ENCODE measurements around the gene SLC19A2. TPM values are rescaled to one million over a fixed set of nuclear protein-coding genes. Genes with fewer than 3 reads are reported as not detected.
"Not testable (repeated sequence)": the region's sequence is repeated elsewhere in the genome, so short reads cannot be mapped to it uniquely, and the experiment has no call there.

Gene SLC19A2
- total RNA-seq, 1 experiment from 2014 or later = 13.2 TPM

DNA sequence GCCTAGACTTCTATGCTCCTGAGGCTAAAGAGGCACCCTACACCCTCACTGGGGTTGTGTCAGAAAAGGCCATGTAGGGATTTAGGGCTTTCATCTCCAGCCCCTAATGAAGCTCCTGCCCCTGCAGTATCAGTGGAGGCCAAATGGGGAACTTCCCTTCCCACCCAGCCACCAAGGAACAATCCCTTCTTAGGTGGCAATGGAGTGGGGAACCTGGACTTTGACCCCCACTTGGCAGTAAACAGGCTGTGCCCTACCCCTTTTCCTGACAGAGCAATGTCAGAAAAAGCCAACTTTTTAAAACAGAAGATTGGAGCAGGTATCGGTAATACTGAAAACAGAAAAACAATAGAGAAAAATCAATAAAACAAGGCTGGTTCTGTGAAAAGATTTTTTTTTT lies 35.5 kb upstream of the SLC19A2 start:
- H3K27ac ChIP-seq = no peak overlapping the region
- DNase-seq (ENCODE audit: low read depth in 1 of 2, low spot score in 2 of 2) = no peak

GRCh38 chr1:169517558-169518186 lies 31.9 kb upstream of the SLC19A2 start:
- no peak overlapping the region for H3K4me3 ChIP-seq
- no peaks in the 10 kb centered on the region; the same call in 1 of the 2 replicates for H3K4me1 ChIP-seq (replicated peaks)
- H3K27me3 ChIP-seq (replicated peaks) = no peaks in the 10 kb centered on the region
- H3K9me3 ChIP-seq (replicated peaks) = no peaks in the 10 kb centered on the region
- H3K27ac ChIP-seq = no peak overlapping the region
- no peaks in the 10 kb centered on the region for H3K36me3 ChIP-seq
- no peak for DNase-seq (ENCODE audit: low read depth in 1 of 2, low spot score in 2 of 2)

More for the DNA sequence above, 35.5 kb upstream of the SLC19A2 start:
- Histone ChIP-seq H3K9me3 (replicated peaks) (no peaks in the 10 kb centered on the region), H3K27me3 (replicated peaks) (no peaks in the 10 kb centered on the region), H3K4me3 (no peak overlapping the region), H3K4me1 (replicated peaks) (no peaks in the 10 kb centered on the region), H3K36me3 (no peaks in the 10 kb centered on the region)

DNA sequence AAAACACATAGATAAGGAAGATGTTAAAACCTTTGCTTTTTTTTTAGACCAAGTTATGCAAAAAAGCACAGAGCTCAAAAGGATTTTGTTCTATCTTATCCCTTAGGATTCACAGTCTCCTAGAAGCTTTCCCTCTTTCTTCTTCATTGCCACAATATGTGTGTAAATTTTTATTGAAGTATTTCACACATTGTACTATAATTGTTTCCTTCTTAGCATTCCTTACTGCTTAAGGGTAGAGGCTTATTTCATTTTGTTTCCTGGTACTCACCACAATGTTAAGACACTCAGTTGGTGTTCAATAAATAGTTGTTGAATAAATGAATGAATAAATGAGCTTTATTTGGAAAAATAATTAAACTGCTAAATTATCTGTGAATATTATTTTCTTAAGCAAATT lies 29.9 kb upstream of the SLC19A2 start:
- Histone ChIP-seq H3K4me1 (replicated peaks) (peaks cover 16% of the 10 kb centered on the region), H3K9me3 (replicated peaks) (no peaks in the 10 kb centered on the region), H3K4me3 (no peak overlapping the region), H3K27me3 (replicated peaks) (no peaks in the 10 kb centered on the region), H3K36me3 (no peaks in the 10 kb centered on the region), H3K27ac (no peak overlapping the region)
- DNase-seq (ENCODE audit: low read depth in 1 of 2, low spot score in 2 of 2) = no peak

DNA sequence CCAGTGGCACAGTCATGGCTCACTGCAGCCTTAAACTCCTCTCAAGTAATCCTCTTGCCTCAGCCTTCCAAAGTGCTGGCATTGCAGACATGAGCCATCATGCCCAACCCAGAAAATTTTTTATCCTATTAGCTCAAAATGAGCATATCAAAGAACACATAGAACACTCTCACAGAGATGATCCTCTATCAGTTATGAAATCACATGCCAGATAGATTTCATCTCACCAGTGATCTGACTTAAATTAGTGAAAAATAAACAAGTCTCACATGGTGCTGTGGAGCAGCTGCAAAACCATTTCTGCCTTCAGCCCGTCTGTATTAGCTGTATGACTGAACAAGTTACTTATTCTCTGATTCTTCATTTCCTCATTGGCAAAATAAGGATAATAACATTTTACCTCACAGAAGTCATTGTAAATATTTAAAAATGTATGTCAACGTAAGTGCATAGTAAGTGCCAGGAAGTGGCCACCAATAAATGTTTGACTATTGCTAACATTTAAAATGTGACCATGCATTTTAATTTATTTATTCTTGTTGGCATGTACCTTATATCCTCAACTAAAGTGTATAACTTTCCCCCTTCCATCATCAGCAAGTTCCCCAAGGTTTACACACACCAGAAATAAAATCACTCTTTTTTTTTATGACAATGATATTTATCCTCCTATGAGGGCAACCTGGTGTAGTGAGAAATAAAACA lies 29.0 kb upstream of the SLC19A2 start:
- no peak for DNase-seq (ENCODE audit: low read depth in 1 of 2, low spot score in 2 of 2)
- Histone ChIP-seq H3K4me3 (no peak overlapping the region), H3K36me3 (no peaks in the 10 kb centered on the region), H3K9me3 (replicated peaks) (no peaks in the 10 kb centered on the region), H3K4me1 (replicated peaks) (peaks cover 16% of the 10 kb centered on the region), H3K27me3 (replicated peaks) (no peaks in the 10 kb centered on the region), H3K27ac (no peak overlapping the region)

DNA sequence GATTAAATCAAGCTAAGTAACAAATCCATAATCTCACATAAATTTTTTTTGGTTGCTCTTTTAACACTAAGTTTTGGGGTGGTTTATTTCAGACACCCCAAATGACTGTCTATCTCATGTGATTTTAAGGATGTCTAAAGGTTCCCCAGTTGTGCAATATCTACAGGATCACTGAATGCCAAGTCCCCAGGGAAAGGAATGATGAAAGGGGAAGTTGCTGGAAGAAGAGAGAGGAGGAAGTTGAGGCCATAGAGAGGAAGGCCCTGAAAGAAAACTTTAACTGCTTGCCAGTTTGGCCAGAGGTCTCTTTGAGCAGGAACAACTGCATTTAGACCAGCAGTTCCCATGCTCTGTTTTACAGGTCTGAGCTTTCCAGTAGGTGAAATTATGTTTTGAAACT lies 27.5 kb upstream of the SLC19A2 start:
- DNase-seq (ENCODE audit: low read depth in 1 of 2, low spot score in 2 of 2) = no peak
- no peaks in the 10 kb centered on the region for H3K36me3 ChIP-seq
- no peak overlapping the region for H3K27ac ChIP-seq
- H3K4me1 ChIP-seq (replicated peaks) = peaks cover 16% of the 10 kb centered on the region
- no peak overlapping the region for H3K4me3 ChIP-seq
- H3K27me3 ChIP-seq (replicated peaks) = no peaks in the 10 kb centered on the region
- no peaks in the 10 kb centered on the region for H3K9me3 ChIP-seq (replicated peaks)

- no peak overlapping the region for H3K4me3 ChIP-seq
- peaks cover 16% of the 10 kb centered on the region for H3K4me1 ChIP-seq (replicated peaks)
- no peak overlapping the region for H3K27ac ChIP-seq
- H3K9me3 ChIP-seq (replicated peaks) = no peaks in the 10 kb centered on the region
- DNase-seq (ENCODE audit: low read depth in 1 of 2, low spot score in 2 of 2) = peak in 1 of 2 experiments; percentile 36
- H3K36me3 ChIP-seq = no peaks in the 10 kb centered on the region
- no peaks in the 10 kb centered on the region for H3K27me3 ChIP-seq (replicated peaks)
These were observed 25.7 kb upstream of the SLC19A2 start for GRCh38 chr1:169511316-169512005.

DNA sequence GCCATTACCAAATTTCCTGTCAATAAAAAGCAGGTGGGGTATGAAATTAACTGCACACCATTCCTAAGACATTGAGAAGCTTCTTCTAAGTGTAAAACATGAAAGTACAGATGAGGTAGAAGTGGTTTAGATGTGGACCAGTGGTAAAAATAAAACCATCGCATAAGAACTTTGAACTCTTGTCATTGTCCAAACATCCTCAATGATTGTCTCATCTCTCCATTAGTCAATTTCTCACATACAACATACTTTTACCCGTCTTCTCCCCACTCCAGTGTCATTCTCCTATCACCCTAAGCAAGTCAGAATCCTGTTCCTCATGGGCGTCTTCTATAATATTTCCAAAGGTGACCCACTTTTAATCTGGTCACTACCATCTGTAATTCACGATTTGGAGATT lies 24.3 kb upstream of the SLC19A2 start:
- no peak overlapping the region for H3K4me3 ChIP-seq
- no peak overlapping the region for H3K27ac ChIP-seq
- H3K36me3 ChIP-seq = no peaks in the 10 kb centered on the region
- DNase-seq (ENCODE audit: low read depth in 1 of 2, low spot score in 2 of 2) = no peak
- peaks cover 16% of the 10 kb centered on the region for H3K4me1 ChIP-seq (replicated peaks)
- H3K27me3 ChIP-seq (replicated peaks) = no peaks in the 10 kb centered on the region
- no peaks in the 10 kb centered on the region for H3K9me3 ChIP-seq (replicated peaks)

- Histone ChIP-seq H3K36me3 (no peaks in the 10 kb centered on the region), H3K27me3 (replicated peaks) (no peaks in the 10 kb centered on the region), H3K9me3 (replicated peaks) (no peaks in the 10 kb centered on the region), H3K4me3 (no peak overlapping the region), H3K4me1 (replicated peaks) (peaks cover 16% of the 10 kb centered on the region), H3K27ac (no peak overlapping the region)
- no peak for DNase-seq (ENCODE audit: low read depth in 1 of 2, low spot score in 2 of 2)
These were observed 23.6 kb upstream of the SLC19A2 start for GRCh38 chr1:169509354-169509753.

- H3K36me3 ChIP-seq = no peaks in the 10 kb centered on the region
- H3K4me1 ChIP-seq (replicated peaks) = peaks cover 16% of the 10 kb centered on the region
- no peaks in the 10 kb centered on the region for H3K9me3 ChIP-seq (replicated peaks)
- H3K27ac ChIP-seq = no peak overlapping the region
- H3K4me3 ChIP-seq = no peak overlapping the region
- no peak for DNase-seq (ENCODE audit: low read depth in 1 of 2, low spot score in 2 of 2)
- no peaks in the 10 kb centered on the region for H3K27me3 ChIP-seq (replicated peaks)
These were observed 22.9 kb upstream of the SLC19A2 start for GRCh38 chr1:169508432-169509338.

GRCh38 chr1:169507413-169507812 lies 21.7 kb upstream of the SLC19A2 start:
- no peaks in the 10 kb centered on the region for H3K27me3 ChIP-seq (replicated peaks)
- H3K4me3 ChIP-seq = no peak overlapping the region
- no peak overlapping the region for H3K27ac ChIP-seq
- H3K4me1 ChIP-seq (replicated peaks) = peaks cover 13% of the 10 kb centered on the region
- no peak for DNase-seq (ENCODE audit: low read depth in 1 of 2, low spot score in 2 of 2)
- no peaks in the 10 kb centered on the region for H3K36me3 ChIP-seq
- H3K9me3 ChIP-seq (replicated peaks) = no peaks in the 10 kb centered on the region

GRCh38 chr1:169503601-169504000 lies 17.9 kb upstream of the SLC19A2 start:
- not testable (repeated sequence) for H3K4me1 ChIP-seq (replicated peaks); DNase-seq (ENCODE audit: low read depth in 1 of 2, low spot score in 2 of 2)

GRCh38 chr1:169499807-169500206 lies 14.1 kb upstream of the SLC19A2 start:
- no peaks in the 10 kb centered on the region; the same call in 1 of the 2 replicates for H3K9me3 ChIP-seq (replicated peaks)
- H3K27me3 ChIP-seq (replicated peaks) = no peaks in the 10 kb centered on the region
- H3K27ac ChIP-seq = no peak overlapping the region
- no peaks in the 10 kb centered on the region for H3K36me3 ChIP-seq
- no peak overlapping the region for H3K4me3 ChIP-seq
- no peaks in the 10 kb centered on the region for H3K4me1 ChIP-seq (replicated peaks)
- no peak for DNase-seq (ENCODE audit: low read depth in 1 of 2, low spot score in 2 of 2)

More at GRCh38 chr1:169503601-169504000, 17.9 kb upstream of the SLC19A2 start:
- H3K27ac ChIP-seq; H3K9me3 ChIP-seq (replicated peaks); H3K36me3 ChIP-seq; H3K4me3 ChIP-seq; H3K27me3 ChIP-seq (replicated peaks): not testable (repeated sequence)

DNA sequence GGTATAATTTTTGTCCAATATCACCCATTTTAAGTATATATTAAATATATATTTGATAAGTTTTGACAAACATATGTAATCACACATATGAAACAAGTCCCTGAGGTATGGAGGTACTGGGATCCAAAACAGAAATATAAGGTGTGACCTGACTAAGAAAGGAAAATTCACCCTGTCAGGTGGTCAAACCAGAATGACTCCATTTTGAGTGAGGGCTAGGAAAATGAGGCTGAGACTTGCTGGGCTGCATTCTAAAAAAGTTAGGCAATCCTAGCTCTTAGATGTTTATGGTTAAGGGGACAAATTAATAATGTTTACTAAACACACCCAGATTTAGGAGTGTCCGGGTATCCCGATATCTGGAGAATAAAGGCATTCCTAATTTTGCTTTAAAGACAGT lies 11.6 kb upstream of the SLC19A2 start:
- H3K27ac ChIP-seq = no peak overlapping the region
- no peak for DNase-seq (ENCODE audit: low read depth in 1 of 2, low spot score in 2 of 2)
- H3K27me3 ChIP-seq (replicated peaks) = no peaks in the 10 kb centered on the region
- no peak overlapping the region for H3K4me3 ChIP-seq
- H3K36me3 ChIP-seq = no peaks in the 10 kb centered on the region
- no peaks in the 10 kb centered on the region; the same call in 1 of the 2 replicates for H3K9me3 ChIP-seq (replicated peaks)
- H3K4me1 ChIP-seq (replicated peaks) = no peaks in the 10 kb centered on the region

All from SJSA1 (cell line).